ENCODE measurements around the gene TBC1D25. TPM values are rescaled to one million over a fixed set of nuclear protein-coding genes. Genes with fewer than 3 reads are reported as not detected.

The TBC1D25 gene
- total RNA-seq, 1 experiment from 2014 or later = 1.6 TPM

DNA sequence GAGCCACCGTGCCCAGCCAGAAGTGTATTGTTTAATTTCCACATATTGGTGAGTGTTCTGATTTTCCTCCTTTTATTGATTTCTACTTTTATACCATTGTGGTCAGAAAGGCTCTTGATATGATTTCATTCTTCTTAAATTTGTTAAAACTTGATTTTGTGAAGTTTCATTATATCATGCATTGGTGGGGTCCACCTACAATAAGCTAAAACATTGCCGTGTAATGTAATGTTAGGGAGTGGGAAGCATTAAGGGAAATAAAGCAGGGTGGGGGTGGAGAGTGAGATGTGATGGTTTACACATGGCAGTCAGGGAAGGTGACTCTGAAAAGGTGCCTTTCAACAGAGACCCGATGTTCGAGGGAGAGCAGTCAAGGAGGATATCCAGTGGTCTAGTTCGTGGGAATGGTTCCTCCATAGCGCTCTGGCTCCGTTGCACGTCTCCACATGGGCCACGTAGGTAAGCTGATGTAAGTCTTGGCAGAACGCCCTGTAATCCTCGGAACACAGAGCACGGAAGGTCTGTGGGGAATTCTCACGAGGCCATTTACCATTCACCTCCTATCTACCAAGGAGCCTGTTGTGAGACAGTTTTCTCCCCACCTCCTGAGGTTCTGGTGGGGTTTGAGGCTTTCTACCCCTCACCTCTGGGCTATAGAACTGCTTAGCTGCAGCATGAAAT is 50.1 kb downstream of the TBC1D25 start:
- no peak for DNase-seq (ENCODE audit: low read depth)
- in situ Hi-C loops (cut with HindIII; ENCODE audit: low pct_unique_long_range_greater_than_20kb, low sequenced_read_pairs) = no loop called here

DNA sequence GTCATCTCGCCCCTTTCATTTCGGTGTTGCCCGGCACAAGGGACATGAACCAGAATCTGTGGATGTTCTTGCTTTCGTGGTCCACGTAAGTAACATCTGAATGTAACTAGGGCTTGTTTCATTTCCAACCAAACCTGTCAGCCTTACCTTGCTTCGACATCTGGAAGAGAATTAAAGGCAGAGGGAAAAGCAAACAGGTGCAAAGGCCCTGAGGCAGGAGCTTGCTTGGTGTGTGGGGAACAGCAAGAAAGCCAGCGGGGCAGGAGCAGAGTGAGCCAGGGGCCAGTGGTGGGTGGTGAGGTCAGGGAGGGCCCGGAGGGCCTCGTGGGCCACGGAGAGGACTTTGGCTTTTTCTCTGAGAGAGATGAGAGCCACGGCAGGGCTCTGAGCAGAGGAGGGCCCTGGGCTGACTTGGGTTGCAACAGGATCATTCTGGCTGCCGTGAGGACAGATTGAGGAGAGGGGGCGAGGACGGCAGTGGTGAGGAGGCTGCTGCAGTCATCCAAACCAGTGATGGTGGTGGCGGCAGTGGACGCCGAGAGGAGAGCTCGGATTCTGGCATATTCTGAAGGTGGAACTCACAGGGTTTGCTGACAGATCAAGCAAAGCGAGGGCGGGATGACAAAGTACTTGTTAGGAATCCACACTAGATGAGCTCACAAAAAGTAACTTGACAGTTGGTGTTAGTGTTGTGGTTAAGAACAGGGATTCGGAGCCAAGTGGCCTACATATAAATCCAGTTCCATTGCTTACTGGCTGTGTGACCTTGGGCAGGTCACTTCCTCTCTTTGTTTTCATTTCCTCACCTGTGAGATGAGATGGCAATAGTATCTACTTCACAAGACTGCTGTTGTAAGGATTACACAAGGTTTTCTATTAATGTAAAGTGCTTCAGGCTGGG is 50.9 kb downstream of the TBC1D25 start:
- in situ Hi-C loops (cut with HindIII; ENCODE audit: low pct_unique_long_range_greater_than_20kb, low sequenced_read_pairs) = no loop called here
- no peak for DNase-seq (ENCODE audit: low read depth)

DNA sequence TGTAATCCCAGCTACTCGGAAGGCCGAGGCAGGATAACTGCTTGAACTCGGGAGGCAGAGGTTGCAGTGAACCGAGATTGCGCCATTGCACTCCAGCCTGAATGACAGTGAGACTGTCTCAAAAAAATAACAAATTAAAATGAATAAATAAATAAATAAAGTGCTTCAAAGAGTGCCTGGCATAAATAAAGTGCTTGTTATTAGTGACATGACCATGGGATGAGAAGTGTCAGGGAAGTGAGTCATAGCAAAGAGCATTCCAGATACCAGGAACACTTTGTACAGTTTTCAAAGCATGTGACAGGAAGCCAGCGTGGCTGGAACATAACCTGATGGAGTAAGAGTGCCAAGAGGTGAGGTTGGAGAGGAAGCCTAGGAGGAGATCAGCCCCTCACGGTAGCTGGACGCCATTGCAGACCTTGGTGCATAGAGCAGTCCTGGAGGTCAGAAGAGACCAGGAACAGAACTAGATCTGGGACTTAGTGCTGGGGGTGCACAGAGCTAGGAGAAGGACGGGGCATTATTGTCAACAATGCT is 51.8 kb downstream of the TBC1D25 start:
- in situ Hi-C loops (cut with HindIII; ENCODE audit: low pct_unique_long_range_greater_than_20kb, low sequenced_read_pairs) = no loop called here
- peak; percentile 48 for DNase-seq (ENCODE audit: low read depth)

- DNase-seq (ENCODE audit: low read depth) = no peak
- in situ Hi-C loops (cut with HindIII; ENCODE audit: low pct_unique_long_range_greater_than_20kb, low sequenced_read_pairs) = no loop called here
Measured at GRCh38 chrX:48592971-48593370, 53.5 kb downstream of the TBC1D25 start.

- in situ Hi-C loops (cut with HindIII; ENCODE audit: low pct_unique_long_range_greater_than_20kb, low sequenced_read_pairs) = no loop called here
- DNase-seq (ENCODE audit: low read depth) = no peak
Measured at GRCh38 chrX:48595929-48596328, 56.4 kb downstream of the TBC1D25 start.

- peak; percentile 92 for DNase-seq (ENCODE audit: low read depth)
- in situ Hi-C loops (cut with HindIII; ENCODE audit: low pct_unique_long_range_greater_than_20kb, low sequenced_read_pairs) = no loop called here
Measured at GRCh38 chrX:48597353-48598264, 58.1 kb downstream of the TBC1D25 start, which contains the start of gene WDR13. Gene WDR13, plus strand, starts transcription at chrX:48597492. Its CDS starts 505 bp downstream, at chrX:48597997.

GRCh38 chrX:48598614-48599013 is 59.1 kb downstream of the TBC1D25 start:
- in situ Hi-C loops (cut with HindIII; ENCODE audit: low pct_unique_long_range_greater_than_20kb, low sequenced_read_pairs) = no loop called here
- no peak for DNase-seq (ENCODE audit: low read depth)

GRCh38 chrX:48599341-48599740 is 59.8 kb downstream of the TBC1D25 start:
- no peak for DNase-seq (ENCODE audit: low read depth)

DNA sequence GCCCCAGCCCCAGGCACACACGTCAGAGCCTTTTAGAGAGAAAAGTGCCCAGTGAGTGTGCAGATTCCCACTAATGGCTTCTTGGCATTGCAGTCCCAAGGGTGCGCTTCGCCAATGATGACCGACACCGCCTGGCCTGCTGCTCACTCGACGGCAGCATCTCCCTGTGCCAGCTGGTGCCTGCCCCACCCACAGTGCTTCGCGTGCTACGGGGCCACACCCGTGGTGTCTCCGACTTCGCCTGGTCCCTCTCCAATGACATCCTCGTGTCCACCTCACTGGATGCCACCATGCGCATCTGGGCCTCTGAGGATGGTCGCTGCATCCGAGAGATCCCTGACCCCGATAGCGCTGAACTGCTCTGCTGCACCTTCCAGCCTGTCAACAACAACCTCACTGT is 60.7 kb downstream of the TBC1D25 start:
- in situ Hi-C loops (cut with HindIII; ENCODE audit: low pct_unique_long_range_greater_than_20kb, low sequenced_read_pairs) = no loop called here
- DNase-seq (ENCODE audit: low read depth) = no peak

More at GRCh38 chrX:48599341-48599740, 59.8 kb downstream of the TBC1D25 start:
- in situ Hi-C loops (cut with HindIII; ENCODE audit: low pct_unique_long_range_greater_than_20kb, low sequenced_read_pairs) = no loop called here

DNA sequence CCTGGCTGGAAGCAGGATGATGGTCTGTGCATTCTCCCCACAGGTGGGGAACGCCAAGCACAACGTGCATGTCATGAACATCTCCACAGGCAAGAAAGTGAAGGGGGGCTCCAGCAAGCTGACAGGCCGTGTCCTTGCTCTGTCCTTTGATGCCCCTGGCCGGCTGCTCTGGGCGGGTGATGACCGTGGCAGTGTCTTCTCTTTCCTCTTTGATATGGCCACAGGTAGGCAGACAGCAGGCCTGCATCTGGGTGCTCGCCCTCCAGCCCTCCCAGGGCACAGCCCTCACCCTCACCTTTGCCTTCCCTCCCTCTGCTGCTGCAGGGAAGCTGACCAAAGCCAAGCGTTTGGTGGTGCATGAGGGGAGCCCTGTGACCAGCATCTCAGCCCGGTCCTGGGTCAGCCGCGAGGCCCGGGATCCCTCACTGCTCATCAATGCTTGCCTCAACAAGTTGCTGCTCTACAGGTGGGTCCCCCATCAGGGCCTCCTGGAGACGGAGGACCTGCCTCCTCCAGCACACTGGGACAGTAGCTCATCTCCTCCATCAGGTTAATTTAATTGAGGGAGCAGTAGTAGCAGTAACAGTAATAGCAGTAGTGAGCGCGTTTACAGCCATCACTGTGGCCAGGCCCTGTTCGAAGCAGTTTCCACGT is 62.4 kb downstream of the TBC1D25 start:
- DNase-seq (ENCODE audit: low read depth) = no peak
- in situ Hi-C loops (cut with HindIII; ENCODE audit: low pct_unique_long_range_greater_than_20kb, low sequenced_read_pairs) = no loop called here

DNA sequence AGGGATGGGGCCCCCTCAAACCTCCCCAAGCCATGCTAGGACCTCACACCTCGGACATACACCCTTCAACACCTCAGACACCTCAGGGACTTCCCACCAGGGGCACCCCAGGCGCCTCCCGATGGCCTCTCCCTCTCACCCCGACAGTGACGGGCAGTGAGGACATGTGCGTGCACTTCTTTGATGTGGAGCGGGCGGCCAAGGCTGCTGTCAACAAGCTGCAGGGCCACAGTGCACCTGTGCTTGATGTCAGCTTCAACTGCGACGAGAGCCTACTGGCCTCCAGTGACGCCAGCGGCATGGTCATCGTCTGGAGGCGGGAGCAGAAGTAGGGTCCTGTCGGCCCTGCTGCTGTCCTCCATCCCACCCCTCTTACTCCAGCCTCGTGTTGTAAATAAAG is 65.2 kb downstream of the TBC1D25 start:
- in situ Hi-C loops (cut with HindIII; ENCODE audit: low pct_unique_long_range_greater_than_20kb, low sequenced_read_pairs) = no loop called here
- no peak for DNase-seq (ENCODE audit: low read depth)

DNA sequence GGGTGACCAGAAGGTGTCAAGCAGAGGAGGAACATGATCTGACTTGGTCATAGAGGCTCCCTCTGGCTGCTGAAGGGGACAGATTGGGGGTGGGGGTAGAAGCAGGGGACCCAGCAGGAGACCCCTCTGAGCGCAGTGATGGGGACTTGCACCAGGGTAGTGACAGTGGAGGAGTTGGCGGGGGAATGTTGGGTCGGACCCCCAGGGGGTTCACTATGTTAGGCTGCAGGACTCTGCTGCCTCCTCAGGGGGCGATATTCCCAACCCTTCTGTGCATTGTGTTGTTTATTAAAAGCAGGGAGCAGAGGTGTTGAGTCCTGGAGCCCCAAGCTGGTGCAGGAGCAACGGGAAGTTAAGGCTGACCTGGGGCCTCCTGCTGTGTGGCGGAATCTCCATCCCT is 66.6 kb downstream of the TBC1D25 start:
- in situ Hi-C loops (cut with HindIII; ENCODE audit: low pct_unique_long_range_greater_than_20kb, low sequenced_read_pairs) = no loop called here
- DNase-seq (ENCODE audit: low read depth) = no peak

GRCh38 chrX:48611703-48612102 is 72.2 kb downstream of the TBC1D25 start:
- no peak for DNase-seq (ENCODE audit: low read depth)
- in situ Hi-C loops (cut with HindIII; ENCODE audit: low pct_unique_long_range_greater_than_20kb, low sequenced_read_pairs) = no loop called here

Other genes starting within 250 kb of the TBC1D25 start
- not detected in 2 replicates for gene SSX3, start 183.0 kb upstream of the TBC1D25 start, total RNA-seq (2014; rRNA removed; shearing (Covaris generic); ENCODE audit: low replicate concordance)
- not detected in 2 replicates for gene SSX4, start 156.2 kb upstream of the TBC1D25 start, total RNA-seq (2014; rRNA removed; shearing (Covaris generic); ENCODE audit: low replicate concordance)
- gene SSX4B, start 127.8 kb upstream of the TBC1D25 start, total RNA-seq (2014; rRNA removed; shearing (Covaris generic); ENCODE audit: low replicate concordance) = not detected in 2 replicates
- 2.5 TPM in 1 of 2 replicates, not detected in the other for gene SLC38A5, start 69.5 kb upstream of the TBC1D25 start, total RNA-seq (2014; rRNA removed; shearing (Covaris generic); ENCODE audit: low replicate concordance)
- 126 and 139 TPM in 2 replicates for gene FTSJ1, start 63.5 kb upstream of the TBC1D25 start, total RNA-seq (2014; rRNA removed; shearing (Covaris generic); ENCODE audit: low replicate concordance)
- gene PORCN, start 30.7 kb upstream of the TBC1D25 start, total RNA-seq (2014; rRNA removed; shearing (Covaris generic); ENCODE audit: low replicate concordance) = 149 and 151 TPM in 2 replicates
- 66.8 and 118 TPM in 2 replicates for gene EBP, start 17.9 kb upstream of the TBC1D25 start, total RNA-seq (2014; rRNA removed; shearing (Covaris generic); ENCODE audit: low replicate concordance)
- 143 and 168 TPM in 2 replicates for gene RBM3, start 34.8 kb downstream of the TBC1D25 start, total RNA-seq (2014; rRNA removed; shearing (Covaris generic); ENCODE audit: low replicate concordance)
- 70.4 and 125 TPM in 2 replicates for gene WDR13, start 57.8 kb downstream of the TBC1D25 start, total RNA-seq (2014; rRNA removed; shearing (Covaris generic); ENCODE audit: low replicate concordance)
- 2.7 TPM in 1 of 2 replicates, not detected in the other for gene WAS, start 144.1 kb downstream of the TBC1D25 start, total RNA-seq (2014; rRNA removed; shearing (Covaris generic); ENCODE audit: low replicate concordance)
- gene SUV39H1, start 157.0 kb downstream of the TBC1D25 start, total RNA-seq (2014; rRNA removed; shearing (Covaris generic); ENCODE audit: low replicate concordance) = 14.9 and 17.4 TPM in 2 replicates
- not detected in 2 replicates for gene GLOD5, start 222.0 kb downstream of the TBC1D25 start, total RNA-seq (2014; rRNA removed; shearing (Covaris generic); ENCODE audit: low replicate concordance)
- not detected in 2 replicates for gene GATA1, start 246.9 kb downstream of the TBC1D25 start, total RNA-seq (2014; rRNA removed; shearing (Covaris generic); ENCODE audit: low replicate concordance)